ENCODE measurements around the gene ZNF614. TPM values are rescaled to one million over a fixed set of nuclear protein-coding genes. Genes with fewer than 3 reads are reported as not detected.
A peak's percentile ranks its signal among the peaks of the same experiment; 100 is the strongest.

Gene ZNF614
- total and polyA plus RNA-seq, 2 of the 13 experiments (the other 11 are each of a cell fraction or from before 2014, with no cell fraction given) = 13.0 to 22.8 TPM

DNA sequence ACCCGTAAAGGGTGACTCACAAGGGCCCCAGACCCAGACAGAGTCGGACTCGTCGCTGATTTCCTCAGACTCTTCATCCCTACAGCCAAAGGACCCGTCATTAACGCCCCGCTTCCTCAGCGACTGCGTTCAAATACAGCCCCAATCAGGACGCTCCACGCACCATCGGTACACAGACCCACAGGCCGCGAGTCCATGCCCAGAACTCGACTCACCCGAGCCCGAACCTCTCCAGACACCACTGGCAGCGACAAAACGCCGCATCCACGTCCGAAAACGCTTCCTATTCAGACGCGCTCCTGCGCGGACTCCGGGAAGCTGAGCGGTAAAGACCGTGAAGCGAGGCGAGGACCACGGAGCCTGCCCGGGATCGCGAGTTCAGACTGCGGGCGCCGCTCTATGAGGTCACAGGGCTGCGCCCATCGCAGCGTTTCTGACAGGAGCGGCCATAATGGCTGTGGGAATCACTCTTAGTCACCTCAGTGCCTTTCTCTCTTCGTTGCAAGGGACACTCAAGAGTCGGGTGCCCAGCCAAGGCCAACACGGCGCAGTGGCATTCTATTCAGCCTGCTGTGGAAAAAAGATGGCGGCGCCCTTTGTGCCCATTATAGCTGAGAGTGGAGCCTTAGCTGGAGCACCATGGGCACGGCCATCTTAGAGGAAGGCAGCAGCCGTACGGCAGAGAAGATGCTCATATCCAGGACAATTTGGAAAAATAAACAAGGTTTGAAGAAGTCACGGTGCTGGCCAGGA is at the start of gene ZNF614 (continued):
- no peak for TF ChIP-seq MTA3 (CRISPR knock-in tag; IDR thresholded peaks at IDR 0.05)
- peak in 1 of 2 experiments; percentile 31; a peak in 2 of 4 replicates for TF ChIP-seq KLF16 (CRISPR knock-in tag; IDR thresholded peaks at IDR 0.05)
- TF ChIP-seq GATAD1 (CRISPR knock-in tag; IDR thresholded peaks at IDR 0.05) = peak; percentile 95
- TF ChIP-seq ZNF414 (CRISPR knock-in tag; IDR thresholded peaks at IDR 0.05) = peak; percentile 95
- TF ChIP-seq ZBTB37 (CRISPR knock-in tag; IDR thresholded peaks at IDR 0.05) = peak; percentile 59; the same call in 1 of the 2 replicates
- TF ChIP-seq ASH2L (IDR thresholded peaks at IDR 0.05; ENCODE audit: insufficient read length, low read depth, low read length) = peak; percentile 87
- TF ChIP-seq HINFP (CRISPR knock-in tag; IDR thresholded peaks at IDR 0.05; ENCODE audit: low read depth) = peak; percentile 58; the same call in 1 of the 2 replicates
- TF ChIP-seq MXD4 (CRISPR knock-in tag; IDR thresholded peaks at IDR 0.05) = peak; percentile 68
- peak; percentile 37; the same call in 1 of the 2 replicates for TF ChIP-seq FOXO1 (CRISPR knock-in tag; IDR thresholded peaks at IDR 0.05)
- no peak for TF ChIP-seq BRCA1 (CRISPR knock-in tag; IDR thresholded peaks at IDR 0.05)
- TF ChIP-seq, protein P1, sequence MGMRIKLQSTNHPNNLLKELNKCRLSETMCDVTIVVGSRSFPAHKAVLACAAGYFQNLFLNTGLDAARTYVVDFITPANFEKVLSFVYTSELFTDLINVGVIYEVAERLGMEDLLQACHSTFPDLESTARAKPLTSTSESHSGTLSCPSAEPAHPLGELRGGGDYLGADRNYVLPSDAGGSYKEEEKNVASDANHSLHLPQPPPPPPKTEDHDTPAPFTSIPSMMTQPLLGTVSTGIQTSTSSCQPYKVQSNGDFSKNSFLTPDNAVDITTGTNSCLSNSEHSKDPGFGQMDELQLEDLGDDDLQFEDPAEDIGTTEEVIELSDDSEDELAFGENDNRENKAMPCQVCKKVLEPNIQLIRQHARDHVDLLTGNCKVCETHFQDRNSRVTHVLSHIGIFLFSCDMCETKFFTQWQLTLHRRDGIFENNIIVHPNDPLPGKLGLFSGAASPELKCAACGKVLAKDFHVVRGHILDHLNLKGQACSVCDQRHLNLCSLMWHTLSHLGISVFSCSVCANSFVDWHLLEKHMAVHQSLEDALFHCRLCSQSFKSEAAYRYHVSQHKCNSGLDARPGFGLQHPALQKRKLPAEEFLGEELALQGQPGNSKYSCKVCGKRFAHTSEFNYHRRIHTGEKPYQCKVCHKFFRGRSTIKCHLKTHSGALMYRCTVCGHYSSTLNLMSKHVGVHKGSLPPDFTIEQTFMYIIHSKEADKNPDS (CRISPR knock-in tag; IDR thresholded peaks at IDR 0.05) = no peak
- TF ChIP-seq ZNF75D (CRISPR knock-in tag; IDR thresholded peaks at IDR 0.05; ENCODE audit: borderline replicate concordance) = no peak
- peak; percentile 95 for TF ChIP-seq ZNF501 (CRISPR knock-in tag; IDR thresholded peaks at IDR 0.05)
- TF ChIP-seq ZNF543 (CRISPR knock-in tag; IDR thresholded peaks at IDR 0.05) = 0 out of 2 replicates have a peak, but pooled peaks have one; percentile 70
- no peak for TF ChIP-seq FIP1L1 (IDR thresholded peaks at IDR 0.05; ENCODE audit: borderline replicate concordance, insufficient read depth, low read depth, low read length)
- no peak for TF ChIP-seq ZNF24 (IDR thresholded peaks at IDR 0.05)
- peak; percentile 62 for TF ChIP-seq ZBTB2 (CRISPR knock-in tag; IDR thresholded peaks at IDR 0.05; ENCODE audit: low read depth)
- 0 out of 2 replicates have a peak, but pooled peaks have one; percentile 16 for TF ChIP-seq ZNF770 (CRISPR knock-in tag; IDR thresholded peaks at IDR 0.05)
- no peak for TF ChIP-seq ZNF260 (CRISPR knock-in tag; IDR thresholded peaks at IDR 0.05; ENCODE audit: borderline replicate concordance, low read depth)

Data from HepG2 (cell line).